Natural killer cell (primary cell): ENCODE measurements around the gene ARSG. TPM values are rescaled to one million over a fixed set of nuclear protein-coding genes. Genes with fewer than 3 reads are reported as not detected.
A peak's percentile ranks its signal among the peaks of the same experiment; 100 is the strongest.

ENCODE experiments used
- ATAC-seq, 3 donors: fragments of 150-1000 bp in 2 of 3; fragments of 200-7000 bp in 1 of 3; cut with Tn5 transposase; 1 replicate in 1 of 3; 2 replicates in 2 of 3; pipeline ENCODE4 v1.10.0; 2021; ENCODE audit warnings: mild to moderate bottlenecking in 2 of 3, moderate library complexity in 2 of 3
- DNase-seq, 2 donors: peaks; one replicate each; pipeline versions ENCODE4 v3.0.0 to v3.0.0-alpha.2; 2013 to 2021; ENCODE audit warnings: mixed read lengths in 1 of 2
- H3K27ac ChIP-seq: one replicate; pipeline ENCODE4 v1.5.1; 2013; ENCODE audit warnings: mild to moderate bottlenecking, low read length
- H3K27me3 ChIP-seq: one replicate; pipeline ENCODE4 v1.6.1; 2013; ENCODE audit warnings: low read length; ENCODE audit not compliant: control insufficient read depth, insufficient read depth
- H3K36me3 ChIP-seq: one replicate; pipeline ENCODE4 v1.6.1; 2013; ENCODE audit warnings: low read length; ENCODE audit not compliant: control insufficient read depth, insufficient read depth
- H3K4me1 ChIP-seq: one replicate; pipeline ENCODE4 v1.6.1; 2013; ENCODE audit warnings: low read length; ENCODE audit not compliant: control insufficient read depth, insufficient read depth
- H3K4me3 ChIP-seq: one replicate; pipeline ENCODE4 v1.5.1; 2013; ENCODE audit warnings: low read length
- H3K9me3 ChIP-seq: one replicate; pipeline ENCODE4 v1.6.1; 2013; ENCODE audit warnings: low read length; ENCODE audit not compliant: control insufficient read depth, insufficient read depth
- H3K27ac Mint-ChIP-seq, 2 donors: one replicate each; pipeline ENCODE4 v1.8.0; 2022; ENCODE audit warnings: mild to moderate bottlenecking in 2 of 2, mixed read lengths in 2 of 2, moderate library complexity in 1 of 2
- H3K27me3 Mint-ChIP-seq, 2 donors: one replicate each; pipeline ENCODE4 v1.8.0; 2022; ENCODE audit warnings: low read depth in 2 of 2, mixed read lengths in 2 of 2
- H3K36me3 Mint-ChIP-seq: one replicate; pipeline ENCODE4 v1.8.0; 2022; ENCODE audit warnings: mixed read lengths
- H3K4me1 Mint-ChIP-seq, 2 donors: one replicate each; pipeline ENCODE4 v1.8.0; 2022; ENCODE audit warnings: mixed read lengths in 2 of 2
- H3K4me3 Mint-ChIP-seq: one replicate; pipeline ENCODE4 v1.8.0; 2022; ENCODE audit warnings: mild to moderate bottlenecking, moderate library complexity, mixed read lengths
- H3K9me3 Mint-ChIP-seq, 2 donors: one replicate each; pipeline ENCODE4 v1.8.0; 2022; ENCODE audit warnings: mixed read lengths in 2 of 2
- CTCF ChIP-seq: fragments of 200-600 bp; IDR thresholded peaks from one replicate; pipeline ENCODE4 v1.8.0; 2022; ENCODE audit warnings: antibody characterized with exemption
- WGBS: methylation state at CpG from one replicate; pipeline ENCODE4 v1.1.7; 2013; ENCODE audit warnings: missing lambda C conversion rate; ENCODE audit not compliant: insufficient coverage; 5-methylcytosine and 5-hydroxymethylcytosine counted together
- intact Hi-C: fragments of 100-400 bp; cut with micrococcal nuclease; formaldehyde crosslinking; loops from one replicate; pipeline ENCODE4 v1.14.2; 2022
- total RNA-seq, 4 donors: library from RNA; stranded (reverse); fragments of 120-200 nt in 1 of 4; gene quantifications; one replicate each; pipeline versions ENCODE4 v1.2.3 to v1.2.4, GENCODE V29; 2013 to 2022

The ARSG gene
- total RNA-seq, 3 donors from 2014 or later (not counting 1 experiment from before 2014, with no cell fraction given) = 34.8 to 52.3 (median 39.3) TPM

GRCh38 chr17:68425979-68426378 lies 134.7 kb downstream of the ARSG start:
- H3K27me3 ChIP-seq = no peaks in the 10 kb centered on the region
- Mint-ChIP-seq H3K4me1 (no peaks in the 10 kb centered on the region), H3K4me3 (no peak overlapping the region), H3K27ac (peak overlapping the region in 1 of 2 donors; percentile 27), H3K9me3 (no peaks in the 10 kb centered on the region), H3K36me3 (peaks cover 10% of the 10 kb centered on the region), H3K27me3 (no peaks in the 10 kb centered on the region)
- intact Hi-C loops = no loop called here
- no peak overlapping the region for H3K27ac ChIP-seq
- no peak for DNase-seq
- no peak overlapping the region for H3K4me3 ChIP-seq
- no peak for ATAC-seq
- 99% methylated on average over 12 of the region's 12 CpGs for WGBS
- no peaks in the 10 kb centered on the region for H3K4me1 ChIP-seq
- H3K9me3 ChIP-seq = no peaks in the 10 kb centered on the region
- no peak for TF ChIP-seq CTCF
- peaks cover 65% of the 10 kb centered on the region for H3K36me3 ChIP-seq

DNA sequence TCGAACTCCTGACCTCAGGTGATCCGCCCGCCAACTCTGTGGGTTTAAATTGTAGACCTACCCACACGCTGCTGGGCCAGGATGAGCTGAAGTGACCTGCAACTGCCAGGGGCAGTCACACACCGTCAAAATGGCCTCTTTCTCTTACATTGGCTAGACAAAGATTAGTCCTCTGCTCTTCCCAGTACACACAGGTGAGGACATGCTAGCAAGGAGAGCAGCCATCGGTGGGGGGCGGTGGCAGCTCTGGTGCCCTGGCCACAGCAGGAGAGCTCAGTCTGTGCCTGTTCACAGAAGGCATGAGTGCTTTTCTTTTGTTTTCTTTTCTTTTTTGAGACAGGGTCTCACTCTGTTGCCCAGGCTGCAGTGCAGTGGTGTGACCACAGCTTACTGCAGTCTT lies 136.3 kb downstream of the ARSG start:
- intact Hi-C loops = no loop called here
- H3K9me3 ChIP-seq = no peaks in the 10 kb centered on the region
- Mint-ChIP-seq H3K36me3 (peaks cover 8% of the 10 kb centered on the region), H3K27me3 (no peaks in the 10 kb centered on the region), H3K4me3 (no peak overlapping the region), H3K4me1 (peaks cover 0 to 7% of the 10 kb centered on the region in 2 donors), H3K9me3 (no peaks in the 10 kb centered on the region), H3K27ac (peak overlapping the region; percentile 20 to 36)
- H3K27me3 ChIP-seq = no peaks in the 10 kb centered on the region
- DNase-seq (no peak), ATAC-seq (no peak)
- H3K4me1 ChIP-seq = no peaks in the 10 kb centered on the region
- H3K4me3 ChIP-seq = no peak overlapping the region
- peaks cover 69% of the 10 kb centered on the region for H3K36me3 ChIP-seq
- no peak overlapping the region for H3K27ac ChIP-seq
- TF ChIP-seq CTCF = no peak
- 94% methylated on average over 7 of the region's 7 CpGs for WGBS

- WGBS = 96% methylated on average over 14 of the region's 14 CpGs
- no peak for TF ChIP-seq CTCF
- Mint-ChIP-seq H3K27me3 (no peaks in the 10 kb centered on the region), H3K4me3 (no peak overlapping the region), H3K9me3 (no peaks in the 10 kb centered on the region), H3K4me1 (peaks cover 0 to 7% of the 10 kb centered on the region in 2 donors), H3K27ac (no peak overlapping the region), H3K36me3 (peaks cover 17% of the 10 kb centered on the region)
- ATAC-seq = no peak
- Histone ChIP-seq H3K36me3 (peaks cover 67% of the 10 kb centered on the region), H3K4me1 (no peaks in the 10 kb centered on the region), H3K27me3 (no peaks in the 10 kb centered on the region), H3K9me3 (no peaks in the 10 kb centered on the region), H3K4me3 (no peak overlapping the region), H3K27ac (no peak overlapping the region)
- no peak for DNase-seq
- intact Hi-C loops = no loop called here
Observed at GRCh38 chr17:68428498-68429172, 137.3 kb downstream of the ARSG start.

- DNase-seq = no peak
- 99% methylated on average over 11 of the region's 11 CpGs for WGBS
Observed at GRCh38 chr17:68429881-68430280, 138.6 kb downstream of the ARSG start.

More at GRCh38 chr17:68429881-68430280, 138.6 kb downstream of the ARSG start:
- H3K4me3 ChIP-seq = no peak overlapping the region
- peaks cover 17% of the 10 kb centered on the region for H3K36me3 Mint-ChIP-seq
- no peak for ATAC-seq
- no peak overlapping the region for H3K27ac ChIP-seq
- H3K9me3 Mint-ChIP-seq = no peaks in the 10 kb centered on the region
- H3K27me3 Mint-ChIP-seq = no peaks in the 10 kb centered on the region
- intact Hi-C loops = loop anchor here (10.0 kb wide), 1 partner anchor 135 kb away; the partner anchor contains the start of genes ARSG and SLC16A6
- no peak for TF ChIP-seq CTCF
- no peak overlapping the region for H3K27ac Mint-ChIP-seq
- H3K4me3 Mint-ChIP-seq = no peak overlapping the region
- peaks cover 69% of the 10 kb centered on the region for H3K36me3 ChIP-seq
- no peaks in the 10 kb centered on the region for H3K27me3 ChIP-seq
- peaks cover 0 to 7% of the 10 kb centered on the region in 2 donors for H3K4me1 Mint-ChIP-seq
- H3K9me3 ChIP-seq = no peaks in the 10 kb centered on the region
- H3K4me1 ChIP-seq = no peaks in the 10 kb centered on the region
